ENCODE results near the gene OSBPL1A.

DNA sequence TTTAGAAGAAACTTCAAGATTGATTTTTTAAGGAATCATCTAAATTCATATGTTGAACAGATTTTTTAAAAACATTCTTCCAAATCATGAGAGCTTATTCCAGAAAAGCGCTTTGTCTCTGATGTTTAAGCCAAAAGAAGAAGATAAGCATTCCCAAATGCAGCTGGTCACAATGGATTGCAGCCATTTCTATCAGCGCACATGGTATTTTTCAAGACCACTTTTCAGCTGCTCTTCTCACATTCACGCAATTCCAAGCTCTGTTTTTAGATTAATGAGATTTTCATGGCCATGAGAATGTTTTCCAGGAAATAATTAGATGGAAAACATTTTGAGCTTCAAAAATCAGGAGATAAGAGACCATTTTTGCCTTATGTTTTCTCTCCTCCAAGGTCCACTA is 8.7 kb downstream of the OSBPL1A start:
- TF ChIP-seq, protein P1, sequence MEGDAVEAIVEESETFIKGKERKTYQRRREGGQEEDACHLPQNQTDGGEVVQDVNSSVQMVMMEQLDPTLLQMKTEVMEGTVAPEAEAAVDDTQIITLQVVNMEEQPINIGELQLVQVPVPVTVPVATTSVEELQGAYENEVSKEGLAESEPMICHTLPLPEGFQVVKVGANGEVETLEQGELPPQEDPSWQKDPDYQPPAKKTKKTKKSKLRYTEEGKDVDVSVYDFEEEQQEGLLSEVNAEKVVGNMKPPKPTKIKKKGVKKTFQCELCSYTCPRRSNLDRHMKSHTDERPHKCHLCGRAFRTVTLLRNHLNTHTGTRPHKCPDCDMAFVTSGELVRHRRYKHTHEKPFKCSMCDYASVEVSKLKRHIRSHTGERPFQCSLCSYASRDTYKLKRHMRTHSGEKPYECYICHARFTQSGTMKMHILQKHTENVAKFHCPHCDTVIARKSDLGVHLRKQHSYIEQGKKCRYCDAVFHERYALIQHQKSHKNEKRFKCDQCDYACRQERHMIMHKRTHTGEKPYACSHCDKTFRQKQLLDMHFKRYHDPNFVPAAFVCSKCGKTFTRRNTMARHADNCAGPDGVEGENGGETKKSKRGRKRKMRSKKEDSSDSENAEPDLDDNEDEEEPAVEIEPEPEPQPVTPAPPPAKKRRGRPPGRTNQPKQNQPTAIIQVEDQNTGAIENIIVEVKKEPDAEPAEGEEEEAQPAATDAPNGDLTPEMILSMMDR (IDR thresholded peaks at IDR 0.05; ENCODE audit: insufficient read depth, low read length): no peak
- TF ChIP-seq, protein P2, sequence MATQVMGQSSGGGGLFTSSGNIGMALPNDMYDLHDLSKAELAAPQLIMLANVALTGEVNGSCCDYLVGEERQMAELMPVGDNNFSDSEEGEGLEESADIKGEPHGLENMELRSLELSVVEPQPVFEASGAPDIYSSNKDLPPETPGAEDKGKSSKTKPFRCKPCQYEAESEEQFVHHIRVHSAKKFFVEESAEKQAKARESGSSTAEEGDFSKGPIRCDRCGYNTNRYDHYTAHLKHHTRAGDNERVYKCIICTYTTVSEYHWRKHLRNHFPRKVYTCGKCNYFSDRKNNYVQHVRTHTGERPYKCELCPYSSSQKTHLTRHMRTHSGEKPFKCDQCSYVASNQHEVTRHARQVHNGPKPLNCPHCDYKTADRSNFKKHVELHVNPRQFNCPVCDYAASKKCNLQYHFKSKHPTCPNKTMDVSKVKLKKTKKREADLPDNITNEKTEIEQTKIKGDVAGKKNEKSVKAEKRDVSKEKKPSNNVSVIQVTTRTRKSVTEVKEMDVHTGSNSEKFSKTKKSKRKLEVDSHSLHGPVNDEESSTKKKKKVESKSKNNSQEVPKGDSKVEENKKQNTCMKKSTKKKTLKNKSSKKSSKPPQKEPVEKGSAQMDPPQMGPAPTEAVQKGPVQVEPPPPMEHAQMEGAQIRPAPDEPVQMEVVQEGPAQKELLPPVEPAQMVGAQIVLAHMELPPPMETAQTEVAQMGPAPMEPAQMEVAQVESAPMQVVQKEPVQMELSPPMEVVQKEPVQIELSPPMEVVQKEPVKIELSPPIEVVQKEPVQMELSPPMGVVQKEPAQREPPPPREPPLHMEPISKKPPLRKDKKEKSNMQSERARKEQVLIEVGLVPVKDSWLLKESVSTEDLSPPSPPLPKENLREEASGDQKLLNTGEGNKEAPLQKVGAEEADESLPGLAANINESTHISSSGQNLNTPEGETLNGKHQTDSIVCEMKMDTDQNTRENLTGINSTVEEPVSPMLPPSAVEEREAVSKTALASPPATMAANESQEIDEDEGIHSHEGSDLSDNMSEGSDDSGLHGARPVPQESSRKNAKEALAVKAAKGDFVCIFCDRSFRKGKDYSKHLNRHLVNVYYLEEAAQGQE (IDR thresholded peaks at IDR 0.05; ENCODE audit: insufficient replicate concordance, low read depth): no peak
- no peak for TF ChIP-seq POLR2AphosphoS5 (IDR thresholded peaks at IDR 0.05; ENCODE audit: low read depth)
- no peak for TF ChIP-seq SPI1 (IDR thresholded peaks at IDR 0.05; ENCODE audit: borderline replicate concordance, low read depth)

Data from HL-60 (cell line).